ENCODE measurements around the gene PTGIS. TPM values are rescaled to one million over a fixed set of nuclear protein-coding genes. Genes with fewer than 3 reads are reported as not detected.

The PTGIS gene
- total RNA-seq, 2 donors from 2014 or later = 9.9 to 10.9 TPM

GRCh38 chr20:49601153-49601924, 33.4 kb upstream of the PTGIS start:
- intact Hi-C loops (cut with DNase I) = loop anchor here (10.0 kb wide), 1 partner anchor 267 kb away; no protein-coding TSS in a partner anchor
- DNase-seq (no peak), ATAC-seq (no peak)
- 89% methylated on average over 5 of the region's 5 CpGs for WGBS, 2 donors
- H3K4me1 ChIP-seq = no peaks in the 10 kb centered on the region
- H3K27ac ChIP-seq = no peak overlapping the region
- H3K4me3 ChIP-seq = no peak overlapping the region
- TF ChIP-seq, protein P1, sequence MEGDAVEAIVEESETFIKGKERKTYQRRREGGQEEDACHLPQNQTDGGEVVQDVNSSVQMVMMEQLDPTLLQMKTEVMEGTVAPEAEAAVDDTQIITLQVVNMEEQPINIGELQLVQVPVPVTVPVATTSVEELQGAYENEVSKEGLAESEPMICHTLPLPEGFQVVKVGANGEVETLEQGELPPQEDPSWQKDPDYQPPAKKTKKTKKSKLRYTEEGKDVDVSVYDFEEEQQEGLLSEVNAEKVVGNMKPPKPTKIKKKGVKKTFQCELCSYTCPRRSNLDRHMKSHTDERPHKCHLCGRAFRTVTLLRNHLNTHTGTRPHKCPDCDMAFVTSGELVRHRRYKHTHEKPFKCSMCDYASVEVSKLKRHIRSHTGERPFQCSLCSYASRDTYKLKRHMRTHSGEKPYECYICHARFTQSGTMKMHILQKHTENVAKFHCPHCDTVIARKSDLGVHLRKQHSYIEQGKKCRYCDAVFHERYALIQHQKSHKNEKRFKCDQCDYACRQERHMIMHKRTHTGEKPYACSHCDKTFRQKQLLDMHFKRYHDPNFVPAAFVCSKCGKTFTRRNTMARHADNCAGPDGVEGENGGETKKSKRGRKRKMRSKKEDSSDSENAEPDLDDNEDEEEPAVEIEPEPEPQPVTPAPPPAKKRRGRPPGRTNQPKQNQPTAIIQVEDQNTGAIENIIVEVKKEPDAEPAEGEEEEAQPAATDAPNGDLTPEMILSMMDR (IDR thresholded peaks at IDR 0.05) = no peak
- no peak for TF ChIP-seq POLR2A (IDR thresholded peaks at IDR 0.05)
- no peaks in the 10 kb centered on the region for H3K36me3 ChIP-seq (replicated peaks in 1 of 2; ENCODE audit: insufficient read depth in 1 of 2, low read depth in 2 of 2)
- no peaks in the 10 kb centered on the region for H3K9me3 ChIP-seq
- no peaks in the 10 kb centered on the region for H3K27me3 ChIP-seq

GRCh38 chr20:49599746-49600113, 31.8 kb upstream of the PTGIS start:
- Histone ChIP-seq H3K4me3 (no peak overlapping the region), H3K27ac (no peak overlapping the region), H3K4me1 (no peaks in the 10 kb centered on the region), H3K27me3 (no peaks in the 10 kb centered on the region), H3K36me3 (replicated peaks in 1 of 2; ENCODE audit: insufficient read depth in 1 of 2, low read depth in 2 of 2) (no peaks in the 10 kb centered on the region), H3K9me3 (no peaks in the 10 kb centered on the region)
- intact Hi-C loops (cut with DNase I) = loop anchor here (10.0 kb wide), 1 partner anchor 265 kb away; no protein-coding TSS in a partner anchor
- ATAC-seq (no peak), DNase-seq (no peak)
- TF ChIP-seq POLR2A (IDR thresholded peaks at IDR 0.05) = no peak
- TF ChIP-seq, protein P1 (IDR thresholded peaks at IDR 0.05) = no peak
- WGBS, 2 donors = 81 to 93% methylated on average over 4 of the region's 4 CpGs

GRCh38 chr20:49597825-49598395, 30.0 kb upstream of the PTGIS start:
- ATAC-seq = no peak
- no peak for DNase-seq
- intact Hi-C loops (cut with DNase I) = no loop called here
- WGBS, 2 donors = 92 to 95% methylated on average over 2 to 4 of the region's 4 CpGs
- no peak for TF ChIP-seq POLR2A (IDR thresholded peaks at IDR 0.05)
- TF ChIP-seq, protein P1 (IDR thresholded peaks at IDR 0.05) = no peak
- no peak overlapping the region for H3K27ac ChIP-seq
- H3K4me1 ChIP-seq = no peaks in the 10 kb centered on the region
- no peak overlapping the region for H3K4me3 ChIP-seq
- H3K27me3 ChIP-seq = no peaks in the 10 kb centered on the region
- no peaks in the 10 kb centered on the region for H3K36me3 ChIP-seq (replicated peaks in 1 of 2; ENCODE audit: insufficient read depth in 1 of 2, low read depth in 2 of 2)
- H3K9me3 ChIP-seq = no peaks in the 10 kb centered on the region

DNA sequence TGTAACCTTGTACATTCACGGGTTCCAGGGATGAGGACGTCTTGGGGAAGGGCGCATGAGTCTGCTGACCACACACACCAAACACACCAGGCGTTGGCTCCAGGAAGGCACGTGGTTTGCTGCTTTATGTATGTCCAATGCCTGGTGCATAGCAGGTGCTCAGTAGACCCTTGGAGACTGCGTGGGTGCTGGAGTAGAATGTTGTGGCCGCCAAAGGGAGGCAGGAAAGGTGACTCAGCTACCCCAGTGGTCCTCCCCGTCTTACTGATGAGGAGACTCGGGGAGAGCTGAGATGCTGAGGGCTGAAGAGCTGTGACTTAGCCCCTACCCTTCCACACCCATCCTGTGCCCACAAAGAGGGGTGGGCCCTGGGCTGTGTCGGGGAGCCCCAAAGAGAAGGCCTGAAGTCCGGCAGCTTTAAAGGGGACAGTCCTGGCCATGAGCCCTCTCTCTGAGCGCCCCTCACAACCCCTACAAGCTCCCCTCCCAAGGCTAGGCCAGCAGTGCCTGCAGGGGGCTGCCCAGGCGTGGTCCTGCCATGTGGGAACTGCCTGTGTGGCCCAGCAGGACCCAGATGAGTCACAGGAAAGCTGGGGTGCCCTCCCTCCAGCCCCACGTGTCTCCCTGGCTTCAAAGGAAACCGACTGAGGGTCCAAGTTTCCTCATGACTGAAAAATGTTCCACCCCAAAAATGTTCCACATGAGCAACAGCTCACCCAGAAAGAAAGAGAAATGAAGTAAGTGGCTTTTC, 28.0 kb upstream of the PTGIS start:
- Histone ChIP-seq H3K36me3 (replicated peaks in 1 of 2; ENCODE audit: insufficient read depth in 1 of 2, low read depth in 2 of 2) (no peaks in the 10 kb centered on the region), H3K4me3 (no peak overlapping the region), H3K27ac (no peak overlapping the region), H3K9me3 (no peaks in the 10 kb centered on the region), H3K27me3 (no peaks in the 10 kb centered on the region), H3K4me1 (no peaks in the 10 kb centered on the region)
- WGBS, 2 donors = 69 to 74% methylated on average over 4 to 15 of the region's 15 CpGs
- intact Hi-C loops (cut with DNase I) = no loop called here
- TF ChIP-seq, protein P1 (IDR thresholded peaks at IDR 0.05) = no peak
- TF ChIP-seq POLR2A (IDR thresholded peaks at IDR 0.05) = no peak
- no peak for DNase-seq
- ATAC-seq = no peak

All from body of pancreas (tissue), 4 donors.